Embryonic facial prominence (tissue), 1 donor: ENCODE results near the gene FAM171A1.

Experiments
- DNase-seq: peaks from one replicate; pipeline ENCODE4 v3.0.0-alpha.2; 2016; ENCODE audit errors: extremely low spot score

FAM171A1 gene

DNA sequence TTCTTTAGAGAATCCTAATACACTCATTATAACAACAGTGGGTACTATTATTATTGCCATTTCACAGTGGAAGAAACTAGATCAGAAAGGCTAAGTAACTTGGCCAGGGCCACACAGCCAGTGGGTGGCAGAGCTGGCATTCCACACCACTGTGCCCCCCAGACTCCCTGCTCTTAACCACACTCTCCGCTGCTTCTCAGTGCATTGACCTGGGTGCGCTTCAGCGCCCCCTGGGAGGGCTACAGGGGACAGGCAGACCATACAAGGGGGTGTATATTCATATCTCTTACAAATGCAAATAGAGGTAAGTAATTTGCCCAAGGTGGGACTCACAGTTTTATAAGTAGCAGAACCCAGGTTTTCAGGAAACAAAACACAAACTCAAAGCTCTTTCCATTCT lies 125.6 kb downstream of the FAM171A1 start:
- no peak for DNase-seq

DNA sequence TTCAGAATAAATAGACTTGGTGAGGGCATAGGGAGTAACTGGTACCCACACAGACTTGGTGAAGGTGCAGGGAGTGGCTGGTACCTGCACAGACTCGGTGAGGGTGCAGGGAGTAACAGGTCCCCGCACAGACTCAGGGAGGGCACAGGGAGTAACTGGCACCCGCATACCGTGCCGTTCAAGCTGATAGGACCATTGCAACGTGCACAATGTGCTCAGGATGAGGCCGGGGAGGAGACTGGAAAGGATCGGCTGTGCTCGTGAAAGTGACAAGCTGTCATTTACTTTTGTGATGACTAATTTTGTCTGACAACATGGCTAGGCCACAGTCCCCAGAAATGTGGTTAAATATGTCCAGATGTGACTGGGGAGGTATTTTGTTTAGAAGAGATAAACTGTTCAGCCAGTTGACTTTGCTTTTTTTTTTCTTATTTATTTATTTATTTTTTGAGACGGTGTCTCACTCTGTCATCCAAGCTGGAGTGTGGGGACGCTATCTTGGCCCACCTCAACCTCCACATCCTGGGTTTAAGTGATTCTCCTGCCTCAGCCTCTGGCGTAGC lies 126.4 kb downstream of the FAM171A1 start:
- no peak for DNase-seq

DNA sequence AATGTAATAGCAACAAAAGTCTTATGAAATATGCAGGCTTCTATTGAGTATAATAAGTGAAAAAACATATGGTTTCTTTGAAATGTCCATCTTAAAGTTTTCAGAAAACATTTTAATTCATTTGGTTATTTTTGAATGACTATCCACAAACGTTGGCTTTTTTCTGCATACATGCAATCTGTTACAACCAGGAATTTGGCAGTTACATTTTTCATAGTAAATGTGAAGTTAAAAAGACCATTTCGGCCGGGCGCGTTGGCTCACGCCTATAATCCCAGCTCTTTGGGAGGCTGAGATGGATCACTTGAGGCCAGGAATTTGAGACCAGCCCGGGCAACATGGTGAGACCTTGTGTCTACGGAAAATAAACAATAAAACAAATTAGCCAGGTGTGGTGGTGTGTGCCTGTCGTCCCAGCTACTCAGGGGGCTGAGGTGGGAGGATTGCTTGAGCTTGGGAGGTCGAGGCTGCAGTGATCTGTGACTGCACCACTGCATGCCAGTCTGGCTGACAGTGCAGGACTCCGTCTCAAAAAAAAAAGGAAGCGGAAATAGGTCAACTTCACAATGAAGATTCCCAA lies 128.7 kb downstream of the FAM171A1 start:
- no peak for DNase-seq

DNA sequence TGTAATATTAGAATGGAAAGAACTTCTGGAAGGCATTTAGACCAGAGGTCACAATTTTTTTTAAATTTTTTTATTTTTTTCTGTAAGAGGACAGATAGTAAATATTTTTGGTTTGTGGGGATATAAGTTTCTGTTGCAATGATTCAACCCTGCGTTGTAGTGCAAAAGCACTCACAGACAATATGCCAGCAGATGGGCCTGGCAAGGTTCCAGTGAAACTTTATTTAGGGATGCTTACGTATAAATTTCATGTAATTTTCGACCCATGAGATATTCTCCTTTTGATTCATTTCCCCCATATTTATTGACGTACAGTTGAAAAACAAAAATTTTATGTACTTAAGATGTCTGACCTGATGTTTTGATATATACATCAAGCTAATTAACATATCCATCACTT lies 129.8 kb downstream of the FAM171A1 start:
- no peak for DNase-seq

DNA sequence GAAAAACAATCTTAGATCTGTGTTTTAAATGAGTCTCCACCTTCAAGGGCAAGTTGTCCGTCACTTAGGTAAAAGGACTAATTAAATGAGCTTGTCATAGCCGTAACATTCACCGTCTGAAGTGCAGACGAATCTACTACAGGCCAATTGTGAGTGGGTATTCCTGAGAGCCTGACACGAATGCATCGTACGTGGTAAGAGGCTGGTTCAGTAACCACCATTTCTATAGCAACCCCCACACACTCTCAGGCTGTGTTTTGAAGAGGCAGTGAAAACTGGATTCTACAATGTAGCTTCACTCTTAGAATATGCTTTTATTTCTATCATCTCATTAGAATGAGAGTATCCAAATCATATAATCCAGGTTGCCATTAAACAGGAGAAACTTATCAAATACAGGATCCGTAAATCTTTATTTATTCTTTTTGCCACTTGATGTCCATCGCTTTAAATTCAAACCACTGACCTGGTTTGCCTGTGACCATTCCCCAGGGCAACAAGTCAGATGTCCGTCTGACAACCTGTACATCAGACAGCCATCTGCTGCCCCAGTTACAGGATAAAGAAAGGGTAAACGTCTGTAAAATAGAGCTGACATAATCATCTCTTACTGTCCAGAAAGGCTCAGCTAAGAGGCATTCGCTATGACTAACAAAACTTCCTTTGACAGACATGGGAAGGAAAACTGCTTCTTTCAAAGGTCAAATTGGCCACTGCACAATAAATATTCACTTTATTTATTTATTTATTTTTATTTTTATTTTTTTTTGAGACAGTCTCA lies 132.3 kb downstream of the FAM171A1 start:
- no peak for DNase-seq

DNA sequence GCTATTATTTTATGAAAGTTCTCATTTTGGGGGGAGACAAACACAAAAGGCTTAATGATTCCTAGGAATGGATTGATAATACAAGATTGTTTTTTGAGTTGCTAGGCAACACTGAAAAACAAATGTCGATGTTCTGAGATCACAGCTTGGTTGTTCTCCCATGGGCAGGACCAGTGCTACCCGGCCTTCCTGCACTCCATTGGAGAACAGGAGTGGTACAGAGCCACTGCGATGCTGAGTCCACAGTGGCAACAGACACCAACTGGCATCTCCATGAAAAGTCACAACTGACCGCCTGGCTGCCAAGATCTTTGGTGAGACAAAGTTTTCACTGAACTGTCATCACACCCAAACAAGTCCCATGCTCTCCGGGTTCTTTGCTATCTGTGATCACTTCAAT lies 133.7 kb downstream of the FAM171A1 start:
- DNase-seq: no peak

DNA sequence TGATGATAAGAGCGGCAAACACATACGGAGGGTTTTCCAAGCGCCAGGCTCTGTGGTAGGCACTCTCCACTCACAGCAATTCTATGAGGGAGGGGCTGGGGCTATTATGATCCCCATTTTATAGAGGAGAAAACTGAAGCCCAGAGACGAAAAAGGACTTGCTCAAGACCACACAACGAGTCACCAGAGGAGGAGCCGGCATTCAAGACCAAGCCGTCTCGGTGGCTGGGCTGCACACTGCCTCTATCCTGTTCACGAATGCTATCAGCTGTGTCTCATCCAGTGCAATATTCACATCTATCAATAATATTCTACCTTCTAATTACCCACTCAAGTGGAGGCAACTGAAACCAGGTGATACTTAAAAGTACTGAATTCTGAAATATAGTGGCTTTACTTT lies 134.7 kb downstream of the FAM171A1 start:
- no peak for DNase-seq

DNA sequence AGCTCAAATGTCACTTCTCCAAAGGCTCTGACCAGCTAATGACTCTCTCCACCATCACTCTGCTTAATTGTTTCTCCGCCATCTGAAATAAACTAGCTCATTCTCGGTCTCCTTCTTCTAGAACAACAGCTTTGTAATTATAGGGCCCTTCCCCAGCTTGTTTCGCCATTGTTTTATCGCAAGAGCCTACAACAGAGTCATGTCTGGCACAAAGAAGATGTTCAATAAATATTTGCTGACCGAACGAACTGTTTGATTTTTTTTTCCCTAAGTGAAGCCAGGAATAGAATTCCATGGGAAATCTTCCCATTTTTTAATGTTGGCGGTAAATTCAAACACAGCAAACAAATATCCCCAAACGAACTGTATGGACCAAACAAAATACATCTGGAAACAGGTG lies 138.8 kb downstream of the FAM171A1 start:
- DNase-seq: no peak

DNA sequence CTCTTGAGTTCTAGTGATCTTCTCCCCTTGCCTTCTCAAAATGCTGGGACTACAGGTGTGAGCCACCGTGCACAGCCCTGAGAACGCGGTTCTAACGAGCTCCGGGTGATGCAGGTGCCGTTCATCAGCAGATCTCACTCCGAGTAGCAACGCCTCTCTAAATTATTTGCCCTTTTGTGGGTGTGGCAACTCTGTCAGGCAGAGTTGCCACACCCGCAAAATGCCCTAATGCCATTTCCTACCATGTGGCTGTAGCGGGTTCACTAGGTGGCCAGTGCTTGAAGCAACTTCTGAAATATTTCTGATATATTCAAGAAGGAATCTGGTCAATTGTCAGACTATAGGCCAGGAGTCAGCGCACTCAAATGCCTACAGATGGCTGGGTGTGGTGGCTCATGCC lies 139.7 kb downstream of the FAM171A1 start:
- no peak for DNase-seq

DNA sequence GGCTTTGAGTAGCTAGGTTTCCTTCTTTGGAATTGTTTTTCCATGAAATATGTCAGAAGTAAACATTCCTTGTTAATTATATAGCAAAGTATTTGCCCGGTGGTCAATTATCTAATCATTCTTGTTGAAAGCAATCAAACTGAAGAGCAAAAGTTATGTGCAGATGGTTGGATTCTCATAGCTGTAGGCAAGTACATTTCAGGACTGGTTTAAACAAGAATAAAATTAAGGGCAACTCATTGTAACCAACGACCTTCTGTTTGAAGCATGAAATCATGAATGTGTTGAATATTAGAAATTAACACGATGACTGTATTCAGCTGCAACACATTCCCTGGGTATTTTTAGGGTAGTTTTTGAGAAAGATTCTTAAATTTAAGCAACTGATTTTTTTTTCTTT lies 140.8 kb downstream of the FAM171A1 start:
- DNase-seq: no peak

DNA sequence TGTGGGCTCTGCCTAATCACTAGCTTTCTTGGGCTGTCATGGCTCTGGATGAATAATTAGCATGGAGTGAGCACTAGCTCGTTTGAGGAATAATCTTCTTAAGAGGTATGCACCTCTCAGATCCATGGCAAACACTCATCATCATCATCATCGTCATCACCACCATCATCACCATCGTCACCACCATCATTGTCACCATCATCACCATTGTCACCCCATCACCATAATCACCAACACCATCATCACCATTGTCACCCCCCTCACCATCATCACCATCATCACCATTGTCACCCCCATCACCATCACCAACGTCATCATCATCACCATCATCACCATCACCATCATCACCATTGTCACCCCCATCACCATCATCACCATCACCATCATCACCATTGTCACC lies 141.8 kb downstream of the FAM171A1 start:
- no peak for DNase-seq

DNA sequence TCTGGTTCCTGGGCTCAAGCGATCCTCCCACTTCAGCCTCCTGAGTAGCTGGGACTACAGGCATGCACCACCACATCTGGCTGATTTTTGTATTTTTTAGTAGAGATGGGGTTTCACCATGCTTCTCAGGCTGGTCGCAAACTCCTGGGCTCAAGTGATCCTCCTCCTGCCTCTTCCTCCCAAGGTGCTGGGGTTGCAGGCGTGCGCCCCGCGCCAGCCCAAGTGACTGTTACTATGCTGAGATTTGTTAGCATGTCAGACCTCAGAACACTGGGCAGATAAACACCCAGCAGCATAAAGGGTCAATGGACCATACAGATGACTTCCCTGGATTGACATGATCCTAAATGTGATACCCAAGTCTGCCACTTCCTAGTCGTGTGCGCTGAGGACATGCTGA lies 142.7 kb downstream of the FAM171A1 start:
- no peak for DNase-seq

DNA sequence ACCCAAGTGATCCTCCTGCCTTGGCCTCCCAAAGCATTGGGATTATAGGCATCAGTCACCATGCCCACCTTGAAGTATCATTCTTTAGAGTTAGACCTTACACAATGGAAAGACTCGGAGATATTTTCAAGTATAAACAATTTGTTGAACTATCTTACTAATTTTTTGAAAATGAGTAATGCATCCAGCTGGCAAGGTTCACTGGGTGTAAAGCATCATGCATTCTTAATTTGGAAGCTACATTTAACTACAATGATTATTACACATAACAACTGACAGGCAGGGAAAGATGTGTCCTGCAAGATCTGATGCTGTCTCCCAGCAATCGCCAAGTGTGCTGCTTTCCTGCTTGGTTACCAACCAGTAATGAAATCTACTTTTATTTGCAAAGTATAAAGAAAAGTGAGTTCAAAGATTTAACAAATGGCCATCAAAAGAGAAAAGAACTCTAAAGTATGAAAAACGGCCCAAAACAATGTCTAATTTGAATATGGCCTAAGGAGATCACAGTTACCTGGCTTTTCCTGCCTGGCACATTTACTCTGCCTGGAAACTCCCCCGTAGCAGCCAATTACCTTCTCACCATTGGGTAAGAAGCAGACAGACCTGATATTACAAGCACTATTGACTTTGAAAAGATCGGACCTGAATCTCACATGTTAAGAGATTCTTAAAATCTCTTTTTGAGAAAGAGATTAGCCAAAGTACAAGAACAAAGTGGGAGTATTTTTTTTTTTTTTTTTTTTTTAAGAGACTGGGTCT lies 143.3 kb downstream of the FAM171A1 start:
- no peak for DNase-seq

DNA sequence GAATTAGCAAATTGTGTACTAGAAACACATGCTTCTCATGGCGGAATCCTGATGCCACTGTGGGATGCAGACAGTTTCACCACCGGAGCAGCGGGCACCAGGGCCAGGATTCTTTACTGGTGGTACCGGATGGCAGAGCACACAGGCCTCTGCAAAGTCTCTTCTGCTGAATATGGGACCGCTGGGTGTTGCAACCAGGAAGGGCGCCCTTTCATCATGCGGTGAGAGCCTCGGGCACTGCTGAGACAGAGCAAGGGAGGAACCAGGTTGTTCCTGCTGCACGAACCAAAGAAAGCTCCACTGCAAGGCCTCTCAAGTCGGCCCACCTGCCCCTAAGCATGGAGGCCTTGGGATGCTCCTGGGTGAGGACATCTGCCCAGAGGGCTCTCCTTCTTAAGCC lies 145.6 kb downstream of the FAM171A1 start:
- no peak for DNase-seq

DNA sequence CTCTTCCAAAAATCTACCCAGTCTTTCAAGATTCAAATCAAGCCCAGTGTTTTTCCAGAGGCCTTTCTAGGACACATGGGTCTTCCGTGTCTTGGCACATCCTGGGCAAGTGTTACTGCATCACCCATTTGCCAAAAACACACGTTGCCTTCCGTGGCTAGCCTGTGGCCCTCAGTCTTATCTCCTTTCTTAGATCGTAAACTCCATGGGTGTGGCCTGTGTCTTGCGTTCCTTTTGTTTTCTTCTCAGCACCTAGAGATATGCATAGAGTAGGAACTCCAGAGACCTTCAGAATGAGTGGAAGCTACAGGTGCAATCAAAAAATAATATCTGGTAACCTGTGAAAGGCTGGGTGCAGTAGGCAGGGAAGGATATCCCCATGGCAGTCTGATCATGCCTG lies 146.1 kb downstream of the FAM171A1 start:
- DNase-seq: no peak

DNA sequence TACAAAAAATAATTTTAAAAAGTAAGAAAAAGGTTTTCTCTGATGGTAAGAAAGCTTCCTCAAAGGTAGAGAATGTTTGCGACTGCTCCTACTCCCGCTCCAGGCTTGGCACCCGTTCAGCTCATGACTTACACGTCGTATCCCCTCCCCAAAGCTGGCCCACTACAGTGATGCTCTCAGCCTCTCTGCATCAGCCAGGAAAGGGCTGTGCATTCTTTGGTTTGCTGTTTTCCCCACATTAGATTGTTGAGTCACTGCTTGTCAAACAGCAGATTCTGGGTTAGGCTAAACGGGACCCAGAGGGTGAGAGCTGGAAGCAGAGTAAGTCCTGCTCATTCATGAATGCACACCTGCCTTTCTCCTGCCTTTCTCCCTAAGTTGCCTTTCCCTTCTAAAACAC lies 147.9 kb downstream of the FAM171A1 start:
- DNase-seq: no peak

DNA sequence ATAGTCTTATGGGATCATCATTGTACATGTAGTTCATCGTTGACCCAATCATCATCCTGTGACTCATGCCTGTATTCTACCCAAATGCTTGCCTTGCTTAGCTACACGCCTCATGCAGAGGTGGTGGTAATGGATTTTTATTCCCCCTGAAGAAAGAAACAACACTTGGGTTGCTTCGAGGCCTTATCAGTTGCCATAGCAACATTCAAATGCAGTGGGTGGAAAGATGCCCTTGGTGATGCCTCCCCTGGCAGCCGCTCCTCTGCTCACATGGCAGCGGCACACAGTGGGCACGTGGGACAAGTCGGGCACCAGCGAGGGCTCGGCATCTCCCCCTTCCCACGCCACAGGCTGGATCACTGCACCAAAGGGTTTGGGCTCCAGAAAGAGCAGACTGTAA lies 148.6 kb downstream of the FAM171A1 start:
- DNase-seq: no peak

DNA sequence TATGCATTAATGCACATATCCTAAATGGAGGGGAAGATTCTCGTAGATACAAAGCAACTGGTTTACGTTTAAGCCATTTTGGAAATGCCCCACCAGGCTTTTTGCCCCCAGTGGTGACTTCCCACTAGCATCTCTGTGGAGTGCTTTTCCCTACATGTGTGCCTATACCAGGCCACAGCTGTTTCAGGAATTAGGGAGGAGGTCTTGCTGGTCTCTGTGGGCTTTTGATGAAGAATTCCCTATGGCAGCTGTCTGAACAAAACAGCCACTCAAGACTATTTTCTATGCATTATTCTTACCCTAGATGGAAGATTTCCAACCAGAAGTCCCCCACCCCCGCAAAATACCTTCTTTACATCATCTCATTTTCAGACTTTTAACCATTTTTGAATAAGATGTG lies 150.6 kb downstream of the FAM171A1 start:
- no peak for DNase-seq

DNA sequence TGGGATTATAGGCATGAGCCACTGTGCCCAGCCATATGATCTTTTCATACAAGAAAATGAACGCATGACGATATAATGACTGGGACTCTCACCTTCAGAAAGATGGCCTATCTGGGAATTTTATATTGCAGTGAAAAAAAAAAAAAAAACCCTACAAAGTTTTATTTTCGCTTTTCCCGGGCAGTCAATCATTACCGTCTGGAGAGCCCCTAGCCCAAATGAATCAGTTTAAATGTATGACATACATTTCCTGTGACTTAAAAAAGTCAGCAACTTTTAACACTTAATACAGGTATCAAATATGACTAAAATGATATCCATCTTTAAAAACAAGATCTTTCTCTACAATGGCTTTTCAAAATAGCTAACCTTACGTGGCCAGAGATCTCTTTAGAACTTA lies 154.4 kb downstream of the FAM171A1 start:
- no peak for DNase-seq

DNA sequence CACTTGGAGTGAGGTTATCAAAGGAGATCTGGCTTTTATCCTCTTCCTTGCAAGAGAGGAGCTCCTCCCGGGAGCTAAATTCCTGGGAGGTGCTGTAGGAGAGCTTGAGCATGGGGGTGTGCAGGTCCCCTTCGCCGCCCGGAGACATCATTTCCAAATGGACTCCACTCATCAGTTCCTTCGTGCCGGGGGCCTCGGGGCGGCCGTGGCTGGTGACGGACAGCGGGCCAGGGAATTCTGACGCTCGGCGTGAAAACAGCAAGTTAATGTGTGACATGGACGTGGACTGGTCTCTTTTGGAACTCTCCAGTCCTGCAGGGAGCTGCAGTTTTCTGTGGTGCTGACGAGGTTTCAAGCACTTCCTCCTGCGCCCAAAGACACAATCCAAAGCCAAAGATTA lies 156.9 kb downstream of the FAM171A1 start:
- no peak for DNase-seq

DNA sequence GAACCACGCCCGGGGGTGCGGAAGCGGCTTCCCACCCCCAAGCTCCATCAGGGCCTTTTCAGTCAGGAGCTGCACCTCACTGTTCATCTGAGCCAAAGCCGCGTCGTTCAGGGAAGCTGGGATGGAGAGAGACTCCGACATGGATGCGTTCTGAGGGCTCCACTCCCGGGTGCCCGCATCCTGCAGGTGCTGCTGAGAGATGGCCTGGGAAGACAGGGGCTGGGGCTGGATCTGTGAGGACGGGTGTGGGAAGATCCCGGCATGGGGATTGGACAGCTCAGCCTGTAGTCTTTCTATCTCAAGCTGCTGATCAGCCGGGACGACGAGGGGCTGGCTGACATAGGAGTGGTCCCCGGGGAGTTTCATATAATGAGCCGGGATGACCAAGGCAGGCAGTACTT lies 157.6 kb downstream of the FAM171A1 start:
- no peak for DNase-seq

DNA sequence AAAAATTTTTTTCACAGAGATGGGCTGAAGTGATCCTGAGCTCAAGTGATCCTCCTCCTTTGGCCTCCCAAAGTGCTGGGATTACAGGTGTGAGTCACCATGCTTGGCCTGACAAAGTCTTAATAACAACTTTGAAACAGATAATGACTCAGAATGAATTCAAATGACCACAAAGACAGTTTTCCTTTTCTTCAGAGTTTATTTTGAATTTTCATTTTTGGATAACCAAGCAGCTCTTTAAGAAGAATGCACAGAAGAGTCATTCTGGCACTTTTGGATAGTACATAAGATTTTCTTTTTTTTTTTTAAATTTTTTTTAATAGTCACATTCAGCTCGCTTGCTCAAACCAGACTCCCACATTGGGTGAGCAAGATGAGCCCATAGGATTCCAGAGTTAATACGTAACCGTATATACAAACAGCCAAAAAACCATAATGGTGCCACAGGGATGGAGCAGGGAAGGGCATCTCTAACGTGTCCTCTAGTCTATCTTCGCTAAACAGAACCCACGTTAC lies 159.6 kb downstream of the FAM171A1 start:
- no peak for DNase-seq

DNA sequence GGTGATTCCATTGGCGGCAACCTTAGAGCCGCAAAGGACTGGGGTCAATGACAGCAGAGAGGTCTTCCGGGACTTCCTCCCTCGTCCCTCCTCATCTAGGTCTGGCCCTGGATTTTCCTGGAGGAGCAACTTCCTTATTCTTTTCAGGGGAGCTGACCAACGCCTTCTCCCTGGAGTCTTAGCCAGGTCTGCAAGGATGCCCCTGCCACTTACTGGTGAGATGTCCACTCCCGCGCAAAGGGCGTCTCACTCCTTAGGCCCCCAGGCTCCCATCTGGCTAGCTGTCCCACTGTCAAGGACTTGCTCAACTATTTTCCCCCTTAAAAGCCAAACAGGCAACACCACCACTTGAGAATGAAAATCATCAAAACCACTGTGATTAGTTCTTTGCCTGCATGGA lies 160.6 kb downstream of the FAM171A1 start:
- no peak for DNase-seq
